Femur (tissue), 1 donor: ENCODE data around the gene CHMP3.
A peak's percentile ranks its signal among the peaks of the same experiment; 100 is the strongest.

ENCODE experiments used
- DNase-seq: peaks from one replicate; pipeline ENCODE4 v3.0.0-alpha.2; 2017

Gene CHMP3

GRCh38 chr2:86461042-86461743, 102.0 kb downstream of the CHMP3 start:
- no peak for DNase-seq

- no peak for DNase-seq
Observed at GRCh38 chr2:86455181-86455580, 108.1 kb downstream of the CHMP3 start.

GRCh38 chr2:86454238-86454637, 109.0 kb downstream of the CHMP3 start:
- DNase-seq: no peak

- DNase-seq: peak; percentile 73
Observed at GRCh38 chr2:86453836-86454235, 109.4 kb downstream of the CHMP3 start.
